Neural cell (in vitro differentiated cells): ENCODE measurements around the gene OPRD1. TPM values are rescaled to one million over a fixed set of nuclear protein-coding genes. Genes with fewer than 3 reads are reported as not detected.

Experiments used
- H2AFZ ChIP-seq: fragments of 200-600, 300-800 bp; sonication (generic), shearing (Covaris generic); 2 replicates; pipeline ENCODE4 v1.6.0; 2014; ENCODE audit warnings: low read depth, mild to moderate bottlenecking, antibody characterized with exemption, low read length, moderate library complexity
- H3F3A ChIP-seq: fragments of 200-600 bp; shearing (Covaris generic); 2 replicates; pipeline ENCODE4 v1.6.1; 2016; ENCODE audit warnings: mild to moderate bottlenecking, moderate library complexity, mixed read lengths, antibody characterized with exemption, low read length; ENCODE audit not compliant: insufficient read depth, poor library complexity, severe bottlenecking
- H3K27ac ChIP-seq: fragments of 200-600, 300-800 bp; sonication (generic), shearing (Covaris generic); 2 replicates; pipeline ENCODE4 v1.5.1; 2014; ENCODE audit warnings: mild to moderate bottlenecking, low read length, moderate library complexity
- H3K27me3 ChIP-seq: fragments of 300-800, 200-600 bp; sonication (generic), shearing (Covaris generic); 2 replicates; pipeline ENCODE4 v1.6.0; 2014; ENCODE audit warnings: mild to moderate bottlenecking, low read depth, low read length, moderate library complexity; ENCODE audit not compliant: insufficient read depth
- H3K36me3 ChIP-seq: fragments of 300-800, 200-600 bp; sonication (generic), shearing (Covaris generic); 2 replicates; pipeline ENCODE4 v1.5.1; 2014; ENCODE audit warnings: mild to moderate bottlenecking, antibody characterized with exemption, low read length, moderate library complexity; ENCODE audit not compliant: insufficient read depth
- H3K4me2 ChIP-seq: fragments of 300-800, 200-600 bp; sonication (generic), shearing (Covaris generic); 2 replicates; pipeline ENCODE4 v1.6.0; 2014; ENCODE audit warnings: mild to moderate bottlenecking, low read length
- H3K4me3 ChIP-seq: fragments of 300-800, 200-600 bp; sonication (generic), shearing (Covaris generic); 2 replicates; pipeline ENCODE4 v1.5.1; 2014; ENCODE audit warnings: mild to moderate bottlenecking, low read length, moderate library complexity
- H3K79me2 ChIP-seq: fragments of 200-600 bp; shearing (Covaris generic); replicated peaks from 2 replicates; pipeline ENCODE4 v1.6.0; 2014; ENCODE audit warnings: mild to moderate bottlenecking, low read length, moderate library complexity; ENCODE audit not compliant: insufficient read depth
- H3K9ac ChIP-seq: fragments of 300-800, 200-600 bp; sonication (generic), shearing (Covaris generic); 2 replicates; pipeline ENCODE4 v1.6.1; 2016; ENCODE audit warnings: mild to moderate bottlenecking, low read length, mixed read lengths
- H3K9me2 ChIP-seq: fragments of 200-600 bp; shearing (Covaris generic); 2 replicates; pipeline ENCODE4 v1.6.1; 2016; ENCODE audit warnings: mild to moderate bottlenecking, low read length, mixed read lengths; ENCODE audit not compliant: insufficient read depth
- H3K9me3 ChIP-seq: fragments of 200-600, 300-800 bp; sonication (generic), shearing (Covaris generic); 2 replicates; pipeline ENCODE4 v1.6.1; 2016; ENCODE audit warnings: mild to moderate bottlenecking, mixed run types, low read length, moderate library complexity, mixed read lengths
- H4K20me1 ChIP-seq: fragments of 200-600 bp; shearing (Covaris generic); 2 replicates; pipeline ENCODE4 v1.6.1; 2016; ENCODE audit warnings: mild to moderate bottlenecking, mixed run types; ENCODE audit not compliant: insufficient read depth
- CTCF ChIP-seq: fragments of 450-650 bp; IDR thresholded peaks from 2 replicates; pipeline ENCODE4 v1.5.1; 2014; ENCODE audit warnings: antibody characterized with exemption, mild to moderate bottlenecking, moderate library complexity; ENCODE audit not compliant: poor library complexity, severe bottlenecking
- EP300 ChIP-seq: fragments of 450-650 bp; conservative IDR thresholded peaks from 2 replicates; pipeline ENCODE4 v1.6.1; 2014; ENCODE audit warnings: antibody characterized with exemption, mild to moderate bottlenecking, moderate library complexity; ENCODE audit not compliant: poor library complexity, severe bottlenecking
- EZH2 ChIP-seq: fragments of 200-600, 300-800 bp; shearing (Covaris generic), sonication (generic); IDR thresholded peaks from 2 replicates; pipeline ENCODE4 v1.6.1; 2014; ENCODE audit warnings: antibody characterized with exemption, low read length, borderline replicate concordance, mild to moderate bottlenecking; ENCODE audit not compliant: insufficient read depth, poor library complexity, severe bottlenecking
- MXI1 ChIP-seq: fragments of 450-650 bp; conservative IDR thresholded peaks from 2 replicates; pipeline ENCODE4 v1.6.1; 2014; ENCODE audit warnings: antibody characterized with exemption, mild to moderate bottlenecking; ENCODE audit not compliant: poor library complexity, severe bottlenecking
- POLR2AphosphoS5 ChIP-seq: IDR thresholded peaks from 2 replicates; pipeline ENCODE4 v1.6.1; 2012
- RAD21 ChIP-seq: fragments of 450-650 bp; conservative IDR thresholded peaks from 2 replicates; pipeline ENCODE4 v1.6.1; 2014; ENCODE audit warnings: antibody characterized with exemption, mild to moderate bottlenecking, moderate library complexity
- SMC3 ChIP-seq: fragments of 450-650 bp; conservative IDR thresholded peaks from 2 replicates; pipeline ENCODE4 v1.6.1; 2014; ENCODE audit warnings: antibody characterized with exemption, mild to moderate bottlenecking, moderate library complexity; ENCODE audit not compliant: poor library complexity
- TAF1 ChIP-seq: IDR thresholded peaks from 2 replicates; pipeline ENCODE4 v1.6.1; 2012; ENCODE audit warnings: low read depth
- polyA plus RNA-seq: library from polyadenylated mRNA; depleted of rRNA; stranded (reverse); fragments of >200 nt; gene quantifications from 2 replicates; pipeline ENCODE4 v1.2.3, GENCODE V29; 2014
- TF ChIP-seq, protein P1 (sequence below): IDR thresholded peaks from 2 replicates; pipeline ENCODE4 v1.6.1; 2012; ENCODE audit warnings: borderline replicate concordance

The OPRD1 gene
- polyA plus RNA-seq, 1 donor from 2014 or later: 0.09 TPM

DNA sequence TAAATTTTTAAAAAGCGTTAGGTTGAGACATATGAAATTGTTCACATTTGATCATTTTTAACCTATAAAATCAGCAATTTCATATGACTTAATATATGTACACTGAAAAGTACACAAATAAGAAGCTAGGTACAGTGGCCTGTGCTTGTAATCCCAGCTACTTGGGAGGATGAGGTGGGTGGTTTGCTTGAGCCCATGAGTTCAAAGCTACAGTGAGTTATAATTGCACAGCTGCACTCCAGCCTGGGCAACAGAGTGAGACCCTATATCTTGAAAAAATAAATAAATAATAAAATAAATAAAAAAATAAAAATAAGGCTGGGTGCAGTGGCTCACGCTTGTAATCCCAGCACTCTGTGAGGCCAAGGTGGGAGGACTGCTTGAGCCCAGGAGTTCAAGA, 97.2 kb downstream of the OPRD1 start:
- Histone ChIP-seq H2AFZ (no peak overlapping the region), H3K27me3 (no peaks in the 10 kb centered on the region), H4K20me1 (no peaks in the 10 kb centered on the region), H3K4me3 (no peak overlapping the region), H3K9ac (no peak overlapping the region), H3K9me3 (no peaks in the 10 kb centered on the region), H3K27ac (no peak overlapping the region), H3K9me2 (no peaks in the 10 kb centered on the region), H3K36me3 (no peaks in the 10 kb centered on the region), H3K4me2 (no peak overlapping the region), H3F3A (no peaks in the 10 kb centered on the region), H3K79me2 (no peaks in the 10 kb centered on the region)
- no peak for TF ChIP-seq SMC3
- TF ChIP-seq MXI1: no peak
- TF ChIP-seq EP300: no peak
- TF ChIP-seq, protein P1, sequence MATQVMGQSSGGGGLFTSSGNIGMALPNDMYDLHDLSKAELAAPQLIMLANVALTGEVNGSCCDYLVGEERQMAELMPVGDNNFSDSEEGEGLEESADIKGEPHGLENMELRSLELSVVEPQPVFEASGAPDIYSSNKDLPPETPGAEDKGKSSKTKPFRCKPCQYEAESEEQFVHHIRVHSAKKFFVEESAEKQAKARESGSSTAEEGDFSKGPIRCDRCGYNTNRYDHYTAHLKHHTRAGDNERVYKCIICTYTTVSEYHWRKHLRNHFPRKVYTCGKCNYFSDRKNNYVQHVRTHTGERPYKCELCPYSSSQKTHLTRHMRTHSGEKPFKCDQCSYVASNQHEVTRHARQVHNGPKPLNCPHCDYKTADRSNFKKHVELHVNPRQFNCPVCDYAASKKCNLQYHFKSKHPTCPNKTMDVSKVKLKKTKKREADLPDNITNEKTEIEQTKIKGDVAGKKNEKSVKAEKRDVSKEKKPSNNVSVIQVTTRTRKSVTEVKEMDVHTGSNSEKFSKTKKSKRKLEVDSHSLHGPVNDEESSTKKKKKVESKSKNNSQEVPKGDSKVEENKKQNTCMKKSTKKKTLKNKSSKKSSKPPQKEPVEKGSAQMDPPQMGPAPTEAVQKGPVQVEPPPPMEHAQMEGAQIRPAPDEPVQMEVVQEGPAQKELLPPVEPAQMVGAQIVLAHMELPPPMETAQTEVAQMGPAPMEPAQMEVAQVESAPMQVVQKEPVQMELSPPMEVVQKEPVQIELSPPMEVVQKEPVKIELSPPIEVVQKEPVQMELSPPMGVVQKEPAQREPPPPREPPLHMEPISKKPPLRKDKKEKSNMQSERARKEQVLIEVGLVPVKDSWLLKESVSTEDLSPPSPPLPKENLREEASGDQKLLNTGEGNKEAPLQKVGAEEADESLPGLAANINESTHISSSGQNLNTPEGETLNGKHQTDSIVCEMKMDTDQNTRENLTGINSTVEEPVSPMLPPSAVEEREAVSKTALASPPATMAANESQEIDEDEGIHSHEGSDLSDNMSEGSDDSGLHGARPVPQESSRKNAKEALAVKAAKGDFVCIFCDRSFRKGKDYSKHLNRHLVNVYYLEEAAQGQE: no peak
- no peak for TF ChIP-seq RAD21
- no peak for TF ChIP-seq CTCF
- no peak for TF ChIP-seq TAF1
- no peak for TF ChIP-seq EZH2
- no peak for TF ChIP-seq POLR2AphosphoS5

DNA sequence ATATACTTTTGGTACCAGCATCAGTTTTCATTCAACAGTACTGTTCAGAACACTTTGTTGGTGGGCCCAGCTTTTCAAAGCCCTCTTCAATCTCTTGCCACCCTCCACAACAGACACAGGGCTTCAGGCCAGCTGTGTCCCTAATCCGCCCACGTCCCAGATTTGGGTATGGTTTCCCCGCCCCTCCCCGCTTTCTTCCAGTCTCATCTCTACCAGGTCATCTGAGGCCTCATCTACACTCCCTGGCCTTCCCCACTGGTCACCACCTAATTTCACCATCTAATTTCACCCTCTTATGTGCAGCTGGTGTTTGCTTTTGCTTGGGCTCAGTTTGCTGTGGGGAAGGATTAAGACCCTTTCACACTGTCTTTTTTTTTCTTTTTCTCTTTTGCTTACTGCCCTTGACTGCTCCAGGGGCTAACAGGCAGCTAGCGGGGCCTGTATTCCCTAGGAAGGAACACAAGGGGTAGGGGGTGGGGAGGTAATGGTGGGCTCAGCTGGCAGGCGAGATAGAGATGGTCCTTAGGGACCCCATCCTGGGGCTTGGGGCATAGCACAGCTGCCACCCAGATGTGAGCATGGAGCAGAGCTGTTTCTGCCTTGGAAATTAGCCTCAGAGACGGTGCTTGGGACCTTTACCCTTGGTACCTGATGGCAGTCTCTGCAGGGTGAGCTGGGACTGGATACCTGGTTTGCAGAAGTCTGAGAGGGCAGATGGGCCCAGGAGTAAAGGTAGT, 98.6 kb downstream of the OPRD1 start:
- Histone ChIP-seq H3K27me3 (no peaks in the 10 kb centered on the region), H3K9ac (no peak overlapping the region), H4K20me1 (no peaks in the 10 kb centered on the region), H3K27ac (no peak overlapping the region), H3K36me3 (no peaks in the 10 kb centered on the region), H3K4me2 (no peak overlapping the region), H3F3A (no peaks in the 10 kb centered on the region), H3K9me3 (no peaks in the 10 kb centered on the region), H3K9me2 (no peaks in the 10 kb centered on the region), H3K4me3 (no peak overlapping the region), H3K79me2 (no peaks in the 10 kb centered on the region), H2AFZ (no peak overlapping the region)
- TF ChIP-seq EP300: no peak
- no peak for TF ChIP-seq EZH2
- no peak for TF ChIP-seq CTCF
- TF ChIP-seq SMC3: no peak
- TF ChIP-seq TAF1: no peak
- no peak for TF ChIP-seq MXI1
- TF ChIP-seq RAD21: no peak
- TF ChIP-seq, protein P1: no peak
- no peak for TF ChIP-seq POLR2AphosphoS5
